Iris pigment epithelial cell (primary cell): ENCODE measurements around the gene MARCHF5.
"Not testable (repeated sequence)": the region's sequence is repeated elsewhere in the genome, so short reads cannot be mapped to it uniquely, and the experiment has no call there.

Experiments used
- DNase-seq: peaks from one replicate; pipeline ENCODE4 v3.0.0-alpha.2; 2011; ENCODE audit warnings: low read depth

Gene MARCHF5

GRCh38 chr10:92387289-92387940 is 96.4 kb downstream of the MARCHF5 start:
- DNase-seq = peak; percentile 71

GRCh38 chr10:92393173-92393572 is 102.2 kb downstream of the MARCHF5 start:
- DNase-seq = not testable (repeated sequence)

- DNase-seq = no peak
Measured at GRCh38 chr10:92395271-92395670, 104.3 kb downstream of the MARCHF5 start.

- not testable (repeated sequence) for DNase-seq
Measured at GRCh38 chr10:92402234-92402633, 111.3 kb downstream of the MARCHF5 start.
